ENCODE data around the gene ALDH6A1.

- TF ChIP-seq POLR2A (IDR thresholded peaks at IDR 0.05), result no peak
- no peak for TF ChIP-seq CTCF (IDR thresholded peaks at IDR 0.05)
These were observed 75.3 kb downstream of the ALDH6A1 start for GRCh38 chr14:74008843-74009499.

All from stomach (tissue), 4 donors.